Islet of Langerhans (tissue), 1 donor: ENCODE data around the gene DMXL2.
"Not testable (repeated sequence)": the region's sequence is repeated elsewhere in the genome, so short reads cannot be mapped to it uniquely, and the experiment has no call there.

Experiments used
- FAIRE-seq: peaks from one replicate; lab custom pipeline; 2011; peaks lifted over from hg19 to GRCh38; lab: Jason Lieb, UNC

DMXL2 gene

DNA sequence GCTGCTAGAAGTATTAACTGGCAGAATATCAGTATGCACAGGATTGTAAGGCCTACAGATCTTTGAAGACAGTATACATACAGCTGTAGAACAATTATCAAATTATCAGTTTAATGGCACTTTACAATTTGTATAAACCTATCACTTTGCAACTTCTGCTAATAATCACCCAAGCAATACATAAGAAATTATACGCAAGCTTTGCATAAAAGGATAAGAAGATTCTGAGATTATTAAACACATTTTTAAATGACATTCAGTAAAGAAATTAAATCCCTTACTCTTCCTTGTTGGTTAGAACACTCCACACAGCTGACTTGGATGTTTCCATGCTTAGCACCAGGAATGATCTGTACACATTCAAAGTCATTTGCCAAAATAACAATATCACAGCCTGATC lies 46.8 kb downstream of the DMXL2 start:
- no peak for FAIRE-seq

DNA sequence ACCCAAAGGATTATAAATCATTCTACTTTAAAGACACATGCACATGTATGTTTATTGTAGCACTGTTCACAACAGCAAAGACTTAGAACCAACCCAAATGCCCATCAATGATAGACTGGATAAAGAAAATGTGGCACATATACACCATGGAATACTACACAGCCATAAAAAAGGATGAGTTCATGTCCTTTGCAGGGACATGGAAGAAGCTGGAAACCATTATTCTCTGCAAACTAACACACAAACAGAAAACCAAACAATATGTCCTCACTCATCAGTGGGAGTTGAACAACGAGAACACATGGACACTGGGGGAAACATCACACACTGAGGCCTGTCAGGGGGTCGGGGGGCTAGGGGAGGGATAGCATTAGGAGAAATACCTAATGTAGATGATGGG lies 49.2 kb downstream of the DMXL2 start:
- not testable (repeated sequence) for FAIRE-seq

DNA sequence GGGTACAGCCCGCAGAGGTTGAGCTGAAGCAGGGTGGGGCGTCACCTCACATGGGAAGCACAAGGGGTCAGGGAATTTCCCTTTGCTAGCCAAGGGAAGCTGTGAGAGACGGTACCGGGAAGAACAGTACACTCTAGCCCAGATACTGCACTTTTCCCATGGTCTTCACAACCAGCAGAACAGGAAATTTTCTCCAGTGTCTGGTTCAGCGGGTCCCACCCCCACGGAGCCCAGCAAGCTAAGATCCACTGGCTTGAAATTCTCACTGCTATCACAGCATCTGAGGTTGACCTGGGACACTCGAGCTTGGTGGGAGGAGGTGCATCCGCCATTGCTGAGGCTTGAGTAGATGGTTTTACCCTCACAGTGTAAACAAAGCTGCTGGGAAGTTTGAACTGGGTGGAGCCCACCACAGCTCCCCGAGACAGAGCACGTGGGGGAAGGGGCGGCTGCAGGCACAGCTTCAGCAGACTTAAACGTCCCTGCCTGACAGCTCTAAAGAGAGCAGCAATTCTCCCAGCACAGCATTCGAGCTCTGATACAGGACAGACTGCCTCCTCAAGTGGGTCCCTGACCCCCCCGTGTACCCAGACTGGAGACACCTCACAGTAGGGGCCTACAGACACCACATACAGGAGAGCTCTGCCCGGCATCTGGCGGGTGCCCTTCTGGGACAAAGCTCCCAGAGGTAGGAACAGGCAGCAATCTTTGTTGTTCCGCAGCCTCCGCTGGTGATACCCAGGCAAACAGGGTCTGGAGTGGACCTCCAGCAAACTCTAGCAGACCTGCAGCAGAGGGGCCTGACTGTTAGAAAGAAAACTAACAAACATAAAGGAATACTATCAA lies 53.4 kb downstream of the DMXL2 start:
- FAIRE-seq = not testable (repeated sequence)

DNA sequence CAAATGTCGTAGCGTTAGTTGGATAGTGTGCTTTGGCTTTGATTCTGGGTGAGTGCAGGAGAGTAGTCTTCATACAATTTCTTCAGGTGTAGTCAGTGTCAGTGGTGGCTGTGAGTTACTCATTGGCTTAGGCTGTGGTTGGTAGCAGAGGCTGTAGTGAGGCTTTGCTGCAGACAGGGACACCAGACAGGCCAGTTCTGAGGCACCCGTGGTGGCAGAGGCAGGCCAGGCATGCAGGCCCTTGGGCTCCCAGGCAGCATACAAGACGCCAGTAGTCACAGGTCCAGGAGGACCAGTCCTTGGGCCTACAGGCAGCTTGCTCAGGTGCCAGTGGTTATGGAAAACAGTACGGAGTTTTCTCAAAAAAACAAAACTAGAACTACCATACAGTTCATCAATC lies 61.3 kb downstream of the DMXL2 start:
- FAIRE-seq = no peak

DNA sequence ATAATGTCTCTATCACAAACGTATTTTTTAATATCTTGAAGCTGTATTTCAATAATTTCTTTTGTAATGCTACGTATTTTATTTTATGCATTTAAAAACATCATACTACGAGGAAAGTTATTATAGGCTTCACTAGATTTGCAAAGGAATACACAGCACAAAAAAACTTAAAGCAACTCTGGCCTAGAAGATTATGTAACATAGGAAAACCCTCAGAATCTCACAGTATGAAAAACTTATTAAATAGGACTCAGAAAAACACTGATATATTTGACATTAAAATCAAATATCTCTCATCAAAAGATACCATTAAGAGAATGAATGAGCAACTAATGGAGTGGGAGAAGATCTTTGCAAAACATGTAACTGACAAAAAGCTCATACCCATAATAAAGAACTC lies 63.7 kb downstream of the DMXL2 start:
- no peak for FAIRE-seq

DNA sequence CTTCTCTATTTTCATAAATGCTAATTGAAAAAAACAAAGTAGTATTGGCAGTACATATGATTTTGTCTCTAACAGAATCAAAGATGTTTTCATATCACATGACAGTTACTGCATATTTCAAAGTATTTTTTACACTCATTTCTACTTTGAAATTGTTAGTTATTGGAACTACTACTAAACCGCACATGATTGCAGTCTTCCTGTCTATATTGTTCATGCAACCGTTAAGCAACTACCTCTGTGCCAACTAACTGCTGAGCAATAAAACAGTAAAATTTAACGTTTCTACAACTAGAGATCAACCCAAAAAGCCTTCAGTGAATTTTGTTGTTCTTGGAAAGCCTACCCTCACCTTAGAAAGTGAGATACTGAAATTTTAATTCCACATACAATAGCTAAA lies 64.2 kb downstream of the DMXL2 start:
- no peak for FAIRE-seq

DNA sequence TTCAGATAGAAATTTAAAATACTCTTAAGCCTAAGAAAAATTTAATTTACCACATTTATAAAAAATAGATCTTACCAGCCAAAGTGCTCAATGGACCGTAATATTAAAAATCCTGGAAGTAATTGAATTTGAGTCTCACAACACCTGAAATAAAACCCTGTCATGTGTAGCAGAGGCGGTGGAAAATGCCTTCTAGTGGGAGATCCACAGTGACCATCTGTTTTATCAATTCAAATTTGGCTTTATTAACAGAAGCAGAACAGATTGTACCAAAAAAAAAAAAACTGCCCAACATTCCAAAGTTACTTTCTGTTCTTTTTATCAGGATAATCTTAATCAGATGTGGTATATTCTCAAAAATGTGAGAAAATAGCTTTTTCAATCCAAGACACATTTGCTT lies 71.7 kb downstream of the DMXL2 start:
- FAIRE-seq = no peak

DNA sequence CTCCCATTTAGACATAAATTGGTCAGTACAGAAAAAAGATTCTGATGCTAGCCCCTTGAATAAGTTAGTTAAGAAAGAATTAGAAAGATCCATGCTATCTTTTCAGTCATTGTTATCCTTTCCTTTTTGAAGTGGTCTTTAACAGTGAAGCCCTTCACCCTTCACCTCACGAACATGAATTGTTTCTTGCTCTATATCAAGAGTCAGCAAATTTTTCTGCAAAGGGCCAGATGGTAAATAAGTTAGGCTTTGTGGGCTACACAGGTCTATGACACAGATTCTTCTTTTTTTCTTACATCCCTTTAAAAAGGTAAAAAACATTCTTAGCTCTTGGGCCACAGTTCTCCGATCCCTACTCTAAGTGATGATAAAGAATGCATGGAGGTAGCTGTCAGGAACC lies 74.9 kb downstream of the DMXL2 start:
- no peak for FAIRE-seq

DNA sequence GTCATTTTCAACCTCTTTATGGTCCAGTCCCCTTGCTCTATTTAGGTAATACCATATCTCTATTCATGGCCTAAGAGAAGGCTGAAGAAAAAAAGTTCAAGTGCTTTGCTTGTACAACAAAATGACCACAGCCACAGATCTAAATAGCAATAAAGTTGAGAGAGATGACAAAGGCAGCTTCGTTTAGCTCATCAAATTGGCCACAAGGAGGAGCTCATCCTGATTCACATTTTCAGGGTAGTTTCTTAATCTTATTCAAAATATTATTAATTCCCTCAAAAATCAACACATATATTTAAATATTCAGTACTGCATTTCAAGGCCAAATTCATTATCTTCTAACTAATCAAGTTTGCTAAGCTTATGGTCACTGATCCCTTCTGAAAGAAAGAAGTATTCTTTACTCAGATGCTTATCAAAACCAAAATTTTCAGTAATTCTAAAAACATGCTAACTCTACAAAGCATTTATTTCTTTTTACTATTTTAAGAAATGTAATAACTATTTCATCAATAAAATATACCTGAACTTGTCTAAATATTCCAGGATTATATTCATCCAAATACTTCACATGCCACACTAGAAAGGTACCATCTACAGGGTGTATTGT lies 85.5 kb downstream of the DMXL2 start:
- peak; percentile 77 for FAIRE-seq

DNA sequence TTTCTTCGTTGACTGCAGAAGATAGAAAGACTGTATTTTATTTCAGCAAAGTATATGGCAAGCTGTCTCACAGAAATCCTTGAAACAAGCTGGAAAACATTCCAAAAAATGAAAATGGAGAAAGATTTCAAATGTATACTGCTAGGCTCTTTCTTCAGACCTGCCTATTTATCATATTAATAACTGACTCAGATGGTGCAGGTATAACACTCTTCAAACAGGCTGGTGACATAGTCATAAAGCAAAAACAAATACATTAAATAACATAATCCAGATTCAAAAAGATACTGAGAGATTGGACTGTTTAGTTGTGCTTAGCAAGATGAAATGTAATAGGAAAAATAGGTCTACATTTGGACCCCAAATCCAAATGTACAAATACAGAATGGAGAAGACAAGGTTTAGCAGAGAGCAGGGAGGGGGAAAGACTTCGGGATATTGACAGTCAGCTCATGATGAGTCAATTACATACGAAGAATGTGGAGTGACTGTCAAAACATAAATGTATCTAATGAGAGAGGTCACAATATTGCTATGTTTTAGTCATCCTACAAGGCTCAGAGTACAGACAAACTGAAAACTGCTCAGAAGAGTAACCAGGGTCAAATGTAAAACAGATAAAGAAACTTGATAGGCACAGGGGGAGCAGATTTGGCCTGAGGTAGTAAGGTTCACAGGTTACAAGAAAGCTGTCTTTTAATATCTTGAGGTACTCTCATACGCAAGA lies 88.7 kb downstream of the DMXL2 start:
- FAIRE-seq = no peak

DNA sequence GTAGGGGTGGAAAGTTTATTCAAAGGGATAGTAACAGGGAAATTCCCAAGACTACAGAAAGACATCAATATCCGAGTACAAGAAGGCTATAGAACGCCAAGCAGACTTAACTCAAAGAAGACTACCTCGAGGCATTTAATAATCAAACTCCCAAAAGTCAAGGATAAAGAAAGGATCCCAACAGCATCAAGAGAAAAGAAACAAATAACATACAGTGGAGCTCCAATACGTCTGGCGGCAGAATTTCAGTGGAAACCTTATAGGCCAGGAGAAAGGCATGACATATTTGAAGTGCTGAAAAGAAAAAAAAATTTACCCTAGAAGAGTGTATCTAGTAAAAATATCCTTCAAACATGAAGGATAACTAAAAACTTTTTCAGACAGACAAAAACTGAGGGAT lies 95.6 kb downstream of the DMXL2 start:
- FAIRE-seq = no peak

DNA sequence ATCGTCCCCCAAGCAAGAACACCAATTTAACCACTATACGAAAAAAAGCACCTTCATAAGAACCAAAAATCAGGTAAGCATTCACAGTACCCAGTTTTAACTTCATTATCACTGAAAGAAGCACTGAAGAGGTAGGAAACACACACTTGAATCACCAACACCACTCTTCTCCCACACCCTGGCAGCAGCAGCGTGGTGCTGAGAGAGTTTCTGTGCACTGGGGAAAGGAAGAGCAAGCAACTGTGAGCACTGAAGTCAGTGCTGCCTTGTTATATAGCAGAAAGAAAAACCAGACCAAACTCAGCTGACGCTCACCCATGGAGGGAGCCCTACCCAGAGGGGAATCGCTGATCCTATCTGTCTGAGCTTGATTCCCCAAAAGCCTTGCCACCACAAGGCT lies 98.2 kb downstream of the DMXL2 start:
- FAIRE-seq = no peak

DNA sequence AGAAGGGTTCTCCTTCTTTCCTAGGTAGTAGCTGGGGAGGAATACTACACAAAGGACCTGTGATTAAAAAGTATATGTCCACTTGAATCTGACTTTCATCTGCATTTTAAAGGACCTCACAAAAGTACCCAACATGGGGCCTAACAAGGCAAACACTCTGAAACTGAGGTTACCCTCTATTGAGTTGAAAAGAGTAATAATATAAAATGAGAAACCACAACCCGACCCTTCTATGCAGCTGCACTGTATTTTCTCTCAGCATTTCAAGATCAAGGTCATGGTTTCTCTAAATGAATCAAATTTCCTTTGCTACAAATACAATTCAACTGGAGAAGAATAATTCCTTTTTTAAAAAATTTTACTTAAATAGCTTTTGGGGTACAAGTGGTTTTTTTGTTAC lies 106.3 kb downstream of the DMXL2 start:
- FAIRE-seq = no peak

DNA sequence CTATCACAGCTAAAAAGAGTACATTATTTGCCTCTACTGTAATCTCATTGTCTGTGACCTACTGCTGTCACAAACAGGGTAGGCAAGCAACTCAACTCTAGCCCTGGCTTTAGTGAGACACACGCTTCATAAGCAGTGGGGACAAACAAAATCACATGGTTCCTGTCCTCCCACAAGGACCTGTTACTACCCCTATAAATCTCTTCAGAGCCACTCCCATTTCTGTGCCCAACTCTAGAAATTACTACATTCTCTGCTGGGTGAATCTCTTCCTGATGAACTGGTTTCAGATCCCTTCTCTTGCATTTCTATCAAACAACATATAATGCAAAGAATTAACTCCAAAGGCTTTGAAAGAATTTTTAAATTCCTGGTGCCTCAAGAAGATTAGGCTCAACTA lies 117.3 kb downstream of the DMXL2 start:
- no peak for FAIRE-seq

DNA sequence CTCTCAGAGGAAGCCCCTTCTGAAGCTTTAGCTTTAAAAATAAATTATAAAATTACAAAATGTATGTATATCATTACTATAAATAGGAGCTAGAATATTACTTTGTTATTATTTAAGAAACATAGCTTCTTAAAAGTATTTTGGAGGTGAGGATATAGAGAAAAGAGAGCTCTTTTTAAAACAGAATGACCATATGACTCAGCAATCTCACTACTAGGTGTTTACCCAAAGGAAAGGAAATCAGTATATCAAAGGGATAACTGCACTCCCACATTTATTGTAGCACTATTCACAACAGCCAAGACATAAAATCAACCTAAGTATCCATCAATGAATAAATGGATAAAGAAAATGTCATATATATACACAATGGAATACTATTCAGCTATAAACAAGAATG lies 119.6 kb downstream of the DMXL2 start:
- FAIRE-seq = peak; percentile 30

DNA sequence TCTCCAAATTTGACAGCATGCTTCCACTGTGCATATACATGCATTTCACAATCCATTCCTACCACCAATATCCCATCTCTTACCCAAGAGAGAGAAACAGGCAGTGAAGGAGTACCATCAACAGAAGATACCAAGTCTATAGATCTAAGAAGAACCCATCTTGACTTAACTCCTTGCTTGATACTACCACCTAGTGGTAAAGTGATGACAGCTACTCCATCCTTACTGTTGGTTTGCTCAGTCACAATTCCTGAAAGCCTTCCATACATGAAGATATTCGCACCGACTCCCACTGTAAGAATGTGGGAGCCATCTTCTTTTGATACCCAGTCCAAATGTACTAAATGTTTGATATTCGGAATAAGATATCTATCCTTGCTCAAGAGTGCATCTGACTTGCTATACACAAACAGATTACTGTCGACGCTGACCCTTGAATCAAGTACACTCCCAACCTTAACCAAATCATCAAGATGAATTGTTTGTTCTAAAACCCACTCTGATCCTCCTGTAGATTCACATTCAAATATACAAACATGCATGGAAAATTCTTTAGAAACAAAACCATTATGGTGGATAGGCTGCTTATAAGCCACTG lies 123.1 kb downstream of the DMXL2 start:
- no peak for FAIRE-seq

DNA sequence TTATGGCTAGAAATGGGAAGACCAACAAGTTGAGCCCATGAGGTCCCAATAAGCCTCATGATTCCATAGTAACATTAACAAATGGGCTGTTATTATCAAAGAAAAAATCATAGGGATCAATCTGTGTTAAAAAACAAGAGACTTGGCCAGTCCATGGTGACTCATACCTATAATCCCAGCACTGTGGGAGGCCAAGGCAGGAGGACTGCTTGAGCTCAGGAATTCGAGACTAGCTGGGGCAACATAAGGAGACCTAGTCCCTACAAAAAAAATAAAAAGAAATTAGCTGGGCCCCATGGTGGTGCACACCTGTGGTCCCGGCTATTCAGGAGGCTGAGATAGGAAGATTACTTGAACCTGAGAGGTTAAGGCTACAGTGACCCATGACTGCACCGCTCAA lies 124.8 kb downstream of the DMXL2 start:
- FAIRE-seq = no peak

DNA sequence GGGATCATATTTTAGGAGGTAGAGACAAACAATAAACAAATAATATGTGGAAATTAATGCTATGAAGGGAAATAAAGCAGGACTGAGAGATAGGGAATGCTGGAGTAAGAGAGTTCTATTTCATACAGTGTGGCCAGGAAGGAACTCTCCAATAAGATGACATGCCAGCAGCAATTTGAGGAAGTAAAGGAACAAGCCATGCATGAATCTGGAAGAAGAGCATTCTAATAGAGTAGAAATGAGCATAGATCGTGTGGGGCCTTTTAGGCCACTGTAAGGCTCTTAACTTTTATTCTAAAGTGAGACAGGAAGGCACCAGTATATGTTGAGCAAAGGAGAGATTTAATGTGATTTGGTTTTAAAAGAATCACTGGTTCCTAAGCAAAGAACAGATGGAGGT lies 126.3 kb downstream of the DMXL2 start:
- no peak for FAIRE-seq

DNA sequence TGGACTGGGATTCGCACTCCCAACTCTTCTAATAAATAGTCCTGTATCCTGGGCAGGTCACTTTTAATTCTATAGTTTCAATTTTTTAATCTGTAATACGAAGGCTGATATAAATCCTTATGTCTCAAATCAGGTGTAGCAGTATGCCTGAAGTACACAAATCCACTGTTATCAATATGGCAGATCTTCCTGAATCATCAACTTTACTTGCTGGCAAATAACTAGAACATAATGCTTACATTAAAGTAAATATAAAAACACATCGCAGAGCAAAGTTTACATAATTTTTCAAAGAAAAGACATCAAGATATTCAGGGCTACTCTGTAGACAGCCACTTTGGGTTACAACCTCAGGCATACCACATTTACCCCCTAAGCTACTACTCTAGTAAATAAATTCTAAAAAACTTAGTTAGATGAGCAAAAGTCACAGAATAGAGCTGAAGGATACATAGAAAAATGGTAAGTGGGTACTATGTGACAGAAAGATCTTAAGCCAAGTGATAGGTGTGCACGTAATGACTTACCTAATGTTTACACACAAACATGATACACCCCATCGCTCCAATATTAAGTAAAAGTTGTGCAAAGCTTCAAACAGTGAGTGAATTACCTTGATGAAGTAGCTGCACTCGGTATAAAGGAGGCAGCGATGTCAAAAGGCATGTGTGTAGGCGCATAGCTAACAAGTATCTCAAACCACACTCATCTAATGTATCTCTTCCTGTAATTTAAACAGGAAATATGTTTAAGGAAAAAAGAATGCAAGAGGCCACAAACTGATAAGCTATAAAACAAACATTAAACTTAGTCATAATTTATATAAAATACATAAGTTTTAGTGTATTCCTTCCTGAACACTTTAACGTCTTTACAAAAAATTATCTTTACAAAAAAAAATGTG lies 127.9 kb downstream of the DMXL2 start:
- FAIRE-seq = no peak

DNA sequence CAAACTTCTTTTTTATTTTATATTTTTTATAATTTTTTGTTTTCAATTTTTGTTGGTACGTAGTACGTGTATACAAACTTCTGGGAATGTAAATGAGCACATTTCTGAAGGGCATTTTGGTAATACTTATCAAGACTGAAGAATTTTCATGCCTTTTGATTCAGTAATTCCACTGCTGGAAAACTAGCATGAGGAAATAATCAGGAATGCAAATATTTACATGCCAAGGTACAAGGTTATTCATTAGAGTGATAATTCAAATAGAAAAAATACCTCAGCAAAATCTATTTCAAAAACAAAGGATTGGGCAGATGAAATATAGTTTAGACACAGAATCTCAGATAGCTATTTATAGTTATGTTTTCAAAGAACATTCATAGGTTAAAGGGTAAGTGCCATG lies 128.7 kb downstream of the DMXL2 start:
- peak; percentile 89 for FAIRE-seq

DNA sequence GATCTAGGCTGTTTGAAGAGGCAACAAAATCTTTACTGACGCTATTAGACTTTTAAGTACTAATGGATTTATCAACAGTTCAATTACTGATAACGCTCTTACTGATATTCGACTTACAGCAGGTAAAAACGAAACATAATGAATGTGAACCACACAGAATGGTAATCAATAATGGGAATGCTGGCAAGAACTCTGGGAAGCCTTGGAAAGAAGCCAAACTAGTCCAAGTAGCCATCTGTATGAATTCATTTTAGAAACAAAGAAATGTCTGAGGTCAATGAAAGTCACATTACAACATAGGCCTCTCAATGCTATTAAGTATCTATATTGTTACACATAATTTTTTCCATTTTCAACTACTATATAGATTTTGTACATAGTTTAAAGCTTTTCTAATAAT lies 130.0 kb downstream of the DMXL2 start:
- no peak for FAIRE-seq

DNA sequence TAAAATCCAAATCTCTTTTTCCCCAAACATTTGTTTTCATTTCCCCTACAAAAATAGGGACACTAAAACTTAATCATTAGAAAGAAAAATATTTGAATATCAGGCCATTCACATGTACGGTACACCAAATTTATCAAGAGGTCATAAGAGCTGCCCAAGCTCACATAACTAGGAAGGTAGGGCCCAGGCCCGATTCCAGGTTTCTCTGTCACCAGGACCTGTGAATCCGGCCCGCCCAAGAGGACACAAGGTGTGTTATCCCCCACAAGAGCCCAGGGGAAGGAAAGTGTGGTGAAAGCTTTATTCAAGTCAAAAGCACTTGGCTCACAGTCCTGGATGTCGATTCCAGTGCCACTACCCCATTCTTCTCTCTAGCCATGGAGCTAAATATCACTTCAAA lies 130.6 kb downstream of the DMXL2 start:
- FAIRE-seq = no peak
